Mesothelial cell of epicardium (in vitro differentiated cells): Measurements from ENCODE around the gene NUDT16. TPM values are rescaled to one million over a fixed set of nuclear protein-coding genes. Genes with fewer than 3 reads are reported as not detected.

Experiments used
- DNase-seq, 2 experiments: peaks; one replicate each; pipeline ENCODE4 v3.0.0; 2021; ENCODE audit warnings: low spot score in 2 of 2; ENCODE audit not compliant: unreplicated experiment in 2 of 2
- H3K27ac Mint-ChIP-seq: 2 replicates; pipeline ENCODE4 v1.8.0; 2021; ENCODE audit warnings: mixed read lengths
- H3K27me3 Mint-ChIP-seq: 2 replicates; pipeline ENCODE4 v1.8.0; 2021; ENCODE audit warnings: low read depth, mixed read lengths
- H3K36me3 Mint-ChIP-seq: 2 replicates; pipeline ENCODE4 v1.8.0; 2021; ENCODE audit warnings: mixed read lengths
- H3K4me1 Mint-ChIP-seq: 2 replicates; pipeline ENCODE4 v1.8.0; 2021; ENCODE audit warnings: mixed read lengths
- H3K4me3 Mint-ChIP-seq: 2 replicates; pipeline ENCODE4 v1.8.0; 2021; ENCODE audit warnings: mild to moderate bottlenecking, moderate library complexity, mixed read lengths
- H3K9me3 Mint-ChIP-seq: 2 replicates; pipeline ENCODE4 v1.8.0; 2021; ENCODE audit warnings: mixed read lengths
- total RNA-seq: library from RNA; stranded (reverse); gene quantifications from 3 replicates; pipeline ENCODE4 v1.2.1, GENCODE V29; 2021
- TF ChIP-seq, protein P1 (sequence below): fragments of 200-600 bp; sonication (generic); IDR thresholded peaks from one replicate; pipeline ENCODE4 v1.5.0; 2021; ENCODE audit warnings: antibody characterized with exemption; ENCODE audit not compliant: unreplicated experiment

NUDT16 gene
- total RNA-seq, 1 donor from 2014 or later: 17.2 TPM

DNA sequence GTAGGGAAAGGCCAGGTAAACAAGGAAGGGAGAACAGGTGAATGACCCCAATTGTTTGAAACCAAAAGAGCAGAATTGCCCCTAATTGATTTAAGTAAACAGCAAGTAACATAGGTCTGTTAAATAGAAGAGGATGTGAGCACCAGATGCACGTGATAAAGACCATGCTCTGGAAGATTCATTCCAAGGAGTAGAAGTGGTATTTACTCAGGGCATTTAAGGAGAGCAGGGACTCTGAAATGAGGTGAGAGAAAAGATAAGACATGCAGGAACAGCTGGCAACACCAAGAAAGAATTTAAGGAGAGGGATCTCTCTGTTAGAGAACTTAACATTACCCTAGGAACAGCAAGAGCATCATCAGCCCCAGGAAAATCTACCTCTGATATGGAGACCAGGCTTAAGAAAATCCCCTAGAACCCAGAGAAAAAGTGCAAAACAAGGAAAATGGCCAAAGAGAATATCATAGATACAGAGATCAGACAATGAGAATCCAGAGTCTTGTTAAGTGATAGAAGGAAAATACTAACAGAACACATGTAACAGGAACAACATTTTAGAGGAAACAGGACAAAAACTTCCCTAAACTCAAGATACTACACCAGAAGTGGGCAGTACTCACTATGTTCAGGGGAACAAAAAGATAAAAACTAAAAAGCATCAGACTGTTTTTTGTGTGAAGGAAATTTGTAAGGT, 6.4 kb downstream of the NUDT16 start:
- H3K27ac Mint-ChIP-seq: no peak overlapping the region
- TF ChIP-seq, protein P1, sequence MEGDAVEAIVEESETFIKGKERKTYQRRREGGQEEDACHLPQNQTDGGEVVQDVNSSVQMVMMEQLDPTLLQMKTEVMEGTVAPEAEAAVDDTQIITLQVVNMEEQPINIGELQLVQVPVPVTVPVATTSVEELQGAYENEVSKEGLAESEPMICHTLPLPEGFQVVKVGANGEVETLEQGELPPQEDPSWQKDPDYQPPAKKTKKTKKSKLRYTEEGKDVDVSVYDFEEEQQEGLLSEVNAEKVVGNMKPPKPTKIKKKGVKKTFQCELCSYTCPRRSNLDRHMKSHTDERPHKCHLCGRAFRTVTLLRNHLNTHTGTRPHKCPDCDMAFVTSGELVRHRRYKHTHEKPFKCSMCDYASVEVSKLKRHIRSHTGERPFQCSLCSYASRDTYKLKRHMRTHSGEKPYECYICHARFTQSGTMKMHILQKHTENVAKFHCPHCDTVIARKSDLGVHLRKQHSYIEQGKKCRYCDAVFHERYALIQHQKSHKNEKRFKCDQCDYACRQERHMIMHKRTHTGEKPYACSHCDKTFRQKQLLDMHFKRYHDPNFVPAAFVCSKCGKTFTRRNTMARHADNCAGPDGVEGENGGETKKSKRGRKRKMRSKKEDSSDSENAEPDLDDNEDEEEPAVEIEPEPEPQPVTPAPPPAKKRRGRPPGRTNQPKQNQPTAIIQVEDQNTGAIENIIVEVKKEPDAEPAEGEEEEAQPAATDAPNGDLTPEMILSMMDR: no peak
- no peaks in the 10 kb centered on the region for H3K9me3 Mint-ChIP-seq
- DNase-seq: no peak
- H3K4me3 Mint-ChIP-seq: no peak overlapping the region
- no peaks in the 10 kb centered on the region for H3K27me3 Mint-ChIP-seq
- H3K36me3 Mint-ChIP-seq: peaks cover 5% of the 10 kb centered on the region
- no peaks in the 10 kb centered on the region for H3K4me1 Mint-ChIP-seq

DNA sequence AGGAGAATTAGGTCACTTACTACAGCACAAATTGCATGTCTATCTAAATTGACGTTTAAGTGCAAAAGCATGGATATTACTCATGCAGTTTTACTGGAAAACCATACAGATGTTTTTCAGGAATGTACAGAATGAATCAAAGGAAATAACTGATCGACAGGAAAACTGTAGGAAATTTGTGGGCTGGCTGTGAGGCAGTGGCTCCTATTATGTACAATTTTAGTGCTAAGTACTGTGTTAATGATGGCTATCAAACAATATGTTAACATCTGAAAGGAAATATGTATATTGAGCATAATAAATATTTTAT, 6.9 kb downstream of the NUDT16 start:
- H3K4me1 Mint-ChIP-seq: no peaks in the 10 kb centered on the region
- TF ChIP-seq, protein P1: no peak
- no peak for DNase-seq
- H3K36me3 Mint-ChIP-seq: peaks cover 5% of the 10 kb centered on the region
- H3K9me3 Mint-ChIP-seq: no peaks in the 10 kb centered on the region
- no peak overlapping the region for H3K27ac Mint-ChIP-seq
- H3K4me3 Mint-ChIP-seq: no peak overlapping the region
- no peaks in the 10 kb centered on the region for H3K27me3 Mint-ChIP-seq

DNA sequence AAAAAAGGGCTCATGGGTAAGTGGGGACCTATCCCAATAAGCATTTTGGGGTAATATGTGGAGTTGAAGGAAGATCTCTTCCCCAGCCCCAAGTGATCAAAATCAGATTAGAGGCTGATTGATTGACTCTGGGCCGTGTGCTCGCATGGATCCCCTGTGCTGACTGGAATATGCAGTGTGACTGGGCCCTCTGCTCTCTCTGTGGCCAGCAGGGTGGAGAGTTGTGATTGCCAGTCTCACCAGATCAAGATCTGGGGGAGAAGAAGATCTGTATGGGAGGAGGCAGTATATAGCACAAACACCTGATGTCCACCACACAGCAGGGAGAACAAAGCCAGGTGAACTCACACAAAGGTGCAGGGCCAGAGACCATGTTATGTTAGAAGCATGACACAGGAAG, 8.8 kb downstream of the NUDT16 start:
- TF ChIP-seq, protein P1: no peak

DNA sequence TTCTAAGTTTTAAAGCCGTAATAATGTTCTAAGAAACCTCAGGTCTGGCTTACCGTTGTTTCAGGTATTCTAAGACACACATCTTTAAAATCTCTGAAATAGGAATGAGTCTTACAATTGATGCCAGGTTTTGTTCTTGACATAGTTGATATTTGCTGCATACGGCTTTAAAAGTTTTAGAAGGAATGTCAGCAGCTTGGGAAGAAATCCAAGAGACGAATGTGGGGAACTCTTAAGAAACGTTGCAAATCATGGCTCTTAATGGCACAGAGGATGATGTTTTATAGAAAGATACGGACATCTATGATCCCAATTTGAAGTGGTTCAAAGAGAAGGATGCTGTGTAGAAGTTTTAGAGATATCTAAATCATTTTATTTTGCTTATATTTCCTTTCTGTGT, 11.5 kb downstream of the NUDT16 start:
- Mint-ChIP-seq H3K27ac (no peak overlapping the region), H3K27me3 (no peaks in the 10 kb centered on the region), H3K4me3 (no peak overlapping the region), H3K36me3 (no peaks in the 10 kb centered on the region), H3K4me1 (no peaks in the 10 kb centered on the region), H3K9me3 (no peaks in the 10 kb centered on the region)
- TF ChIP-seq, protein P1: no peak
- no peak for DNase-seq

More for the DNA sequence above, 8.8 kb downstream of the NUDT16 start:
- Mint-ChIP-seq H3K4me1 (no peaks in the 10 kb centered on the region), H3K9me3 (no peaks in the 10 kb centered on the region), H3K4me3 (no peak overlapping the region), H3K36me3 (no peaks in the 10 kb centered on the region), H3K27me3 (no peaks in the 10 kb centered on the region), H3K27ac (no peak overlapping the region)
- no peak for DNase-seq

DNA sequence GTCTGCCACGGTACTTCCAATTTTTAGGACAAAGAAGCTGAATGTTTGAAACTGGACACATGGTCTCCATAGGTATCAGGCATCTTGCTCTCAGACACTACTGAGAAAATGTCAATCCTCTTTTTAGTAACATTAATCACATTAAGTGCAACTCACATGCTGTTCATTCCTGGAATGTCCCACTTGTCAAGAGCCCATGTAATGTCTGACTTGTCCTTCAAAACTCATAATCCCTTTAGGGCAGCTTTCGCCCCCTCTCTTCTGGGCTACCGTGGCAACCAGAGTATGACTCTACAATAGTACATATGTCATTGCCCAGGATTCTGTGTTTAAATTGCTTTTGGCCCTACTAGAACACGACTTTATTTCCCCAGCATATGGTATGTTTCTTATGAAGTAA, 12.3 kb downstream of the NUDT16 start:
- H3K4me1 Mint-ChIP-seq: no peaks in the 10 kb centered on the region
- no peak for DNase-seq
- no peaks in the 10 kb centered on the region for H3K9me3 Mint-ChIP-seq
- H3K27me3 Mint-ChIP-seq: no peaks in the 10 kb centered on the region
- no peaks in the 10 kb centered on the region for H3K36me3 Mint-ChIP-seq
- no peak overlapping the region for H3K4me3 Mint-ChIP-seq
- H3K27ac Mint-ChIP-seq: no peak overlapping the region
- TF ChIP-seq, protein P1: no peak

DNA sequence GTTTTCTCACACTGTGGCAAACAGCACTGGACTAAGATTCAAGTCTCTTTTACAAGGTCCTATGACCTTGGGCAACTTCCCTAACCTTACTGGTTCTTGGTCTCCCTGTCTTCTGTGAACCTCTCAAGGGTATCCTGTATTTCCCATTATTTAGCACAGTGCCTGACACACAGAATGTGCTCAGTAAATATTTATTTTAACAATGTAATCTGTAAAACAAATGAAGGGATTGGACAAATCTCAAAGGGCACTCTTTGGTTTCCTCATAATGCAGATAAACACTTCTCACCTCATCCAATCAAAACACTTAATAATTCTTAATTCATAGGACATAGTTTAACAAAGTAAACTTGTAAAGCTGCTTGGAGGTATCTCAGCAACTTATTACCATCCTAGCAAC, 12.8 kb downstream of the NUDT16 start:
- no peak for DNase-seq
- no peak overlapping the region for H3K4me3 Mint-ChIP-seq
- H3K27ac Mint-ChIP-seq: no peak overlapping the region
- H3K9me3 Mint-ChIP-seq: peaks cover 4% of the 10 kb centered on the region
- no peaks in the 10 kb centered on the region for H3K36me3 Mint-ChIP-seq
- H3K4me1 Mint-ChIP-seq: no peaks in the 10 kb centered on the region
- TF ChIP-seq, protein P1: no peak
- no peaks in the 10 kb centered on the region for H3K27me3 Mint-ChIP-seq
